SIG-M5 (cell line): ENCODE measurements around the gene FAM117B.
"Not testable (repeated sequence)": the region's sequence is repeated elsewhere in the genome, so short reads cannot be mapped to it uniquely, and the experiment has no call there.

Experiments
- DNase-seq: peaks from one replicate; lab custom pipeline; 2025; lab: John Stamatoyannopoulos, UW

FAM117B gene

GRCh38 chr2:202638721-202639120 is 4.0 kb downstream of the FAM117B start:
- DNase-seq = no peak

GRCh38 chr2:202639231-202639630 is 4.5 kb downstream of the FAM117B start:
- no peak for DNase-seq

DNA sequence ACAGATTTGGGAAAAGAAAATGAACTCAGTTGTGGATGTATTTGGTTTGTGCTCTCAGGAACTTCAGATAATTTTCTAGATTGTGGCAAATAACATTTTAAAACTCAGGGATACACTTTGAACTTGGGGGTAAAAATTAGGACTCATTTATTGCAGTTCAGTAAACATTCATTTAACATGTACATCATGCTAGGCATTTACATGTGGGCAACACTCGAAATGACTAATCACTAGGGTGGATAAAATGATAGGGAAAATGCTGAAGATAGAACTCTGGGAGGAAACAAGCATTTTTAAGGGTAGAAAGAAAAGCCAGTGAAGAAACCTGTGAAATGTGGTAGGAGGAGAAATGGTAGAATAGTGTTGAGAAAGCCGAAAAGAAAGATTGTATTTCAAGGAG is 7.8 kb downstream of the FAM117B start:
- no peak for DNase-seq

DNA sequence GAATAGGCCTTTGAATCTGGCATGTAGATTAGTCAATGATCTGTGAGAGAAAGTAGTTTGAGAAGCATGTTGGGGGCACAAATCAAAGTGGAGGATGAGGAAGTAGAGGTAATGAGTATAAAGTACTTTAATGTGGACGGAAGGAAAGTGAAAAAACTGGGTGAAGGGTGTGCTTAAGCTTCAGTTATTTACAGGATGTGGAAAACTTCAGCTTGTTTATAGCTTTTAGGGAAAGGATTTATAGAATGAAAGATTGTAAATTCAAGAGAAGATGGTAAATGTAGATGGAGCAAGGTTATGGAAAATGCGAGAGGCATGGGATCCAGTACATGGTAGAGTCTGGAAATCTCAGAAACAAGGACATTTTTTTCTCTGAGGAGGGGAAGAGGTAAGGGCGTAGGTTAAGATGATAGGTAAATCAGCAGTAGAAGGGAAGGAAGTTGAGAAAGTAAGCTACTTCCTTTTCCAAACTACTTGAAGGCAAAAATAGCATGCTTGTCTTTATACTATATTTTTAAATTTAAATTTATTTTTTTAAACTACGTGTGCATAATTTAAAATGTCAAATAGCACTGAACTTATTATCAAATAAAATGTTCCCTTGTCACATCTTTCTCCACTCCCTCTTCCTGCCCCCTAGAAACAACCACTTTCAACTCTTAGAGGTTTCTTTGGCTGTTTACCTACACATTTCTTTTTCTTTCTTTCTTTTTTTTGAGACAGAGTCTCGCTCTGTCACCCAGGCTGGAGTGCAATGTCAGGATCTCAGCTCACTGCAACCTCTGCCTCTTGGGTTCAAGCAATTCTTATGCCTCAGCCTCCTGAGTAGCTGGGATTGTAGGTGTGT is 8.5 kb downstream of the FAM117B start:
- DNase-seq = no peak

DNA sequence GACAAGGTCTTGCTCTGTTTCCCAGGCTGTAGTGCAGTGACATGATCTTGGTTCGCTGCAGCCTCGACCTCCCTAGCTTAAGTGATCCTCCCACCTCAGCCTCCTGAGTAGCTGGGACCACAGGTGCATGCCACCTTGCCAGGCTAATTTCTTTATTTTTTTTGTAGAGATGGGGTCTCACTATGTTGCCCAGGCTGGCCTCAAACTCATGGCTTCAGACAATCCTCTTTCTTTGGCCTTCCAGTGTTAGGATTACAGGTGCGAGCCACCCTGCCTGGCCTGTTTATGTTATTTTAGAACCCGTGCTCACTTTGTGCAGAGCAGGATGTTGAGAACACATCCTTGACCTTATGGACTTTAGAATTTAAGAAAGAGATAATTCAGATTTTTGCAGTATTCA is 17.4 kb downstream of the FAM117B start:
- DNase-seq = no peak

GRCh38 chr2:202653890-202654289 is 19.1 kb downstream of the FAM117B start:
- DNase-seq = no peak

DNA sequence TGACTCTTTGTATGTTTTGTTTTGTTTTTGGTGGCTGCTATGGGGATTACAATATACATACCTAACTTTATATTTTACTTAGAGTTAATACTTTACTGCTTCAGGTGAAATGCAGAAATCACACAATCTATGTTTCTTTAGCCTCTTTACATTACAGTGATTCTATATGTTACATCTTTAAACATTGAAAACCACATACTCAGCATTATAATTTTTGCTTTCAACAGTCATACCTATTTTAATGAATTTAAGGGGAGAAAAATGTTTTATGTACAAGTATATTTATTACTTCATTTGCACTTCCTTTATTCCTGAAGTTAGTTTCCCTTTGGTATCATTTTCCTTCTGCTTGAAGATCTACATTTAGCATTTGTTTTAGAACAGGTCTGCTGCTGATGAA is 23.1 kb downstream of the FAM117B start:
- DNase-seq = no peak

- DNase-seq = no peak
These were observed 26.0 kb downstream of the FAM117B start for GRCh38 chr2:202660796-202661195.

DNA sequence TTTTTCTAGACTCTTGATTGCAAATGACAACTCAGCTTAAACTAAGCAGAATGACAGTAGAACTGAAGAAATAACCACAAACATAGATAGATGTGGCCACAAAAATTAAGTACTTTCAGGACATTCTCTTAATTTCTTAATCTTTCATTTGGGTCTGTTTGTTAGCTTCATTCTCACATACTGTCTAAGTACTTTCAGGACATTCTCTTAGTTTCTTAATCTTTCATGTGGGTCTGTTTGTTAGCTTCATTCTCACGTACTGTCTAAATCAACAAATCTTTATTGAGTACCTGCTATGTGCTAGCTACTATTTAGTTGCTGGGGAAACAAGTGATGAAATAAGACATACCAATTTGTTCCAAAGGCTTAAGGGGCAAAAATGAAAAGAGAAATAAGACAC is 35.1 kb downstream of the FAM117B start:
- DNase-seq = no peak

- no peak for DNase-seq
These were observed 36.7 kb downstream of the FAM117B start for GRCh38 chr2:202671317-202672035.

DNA sequence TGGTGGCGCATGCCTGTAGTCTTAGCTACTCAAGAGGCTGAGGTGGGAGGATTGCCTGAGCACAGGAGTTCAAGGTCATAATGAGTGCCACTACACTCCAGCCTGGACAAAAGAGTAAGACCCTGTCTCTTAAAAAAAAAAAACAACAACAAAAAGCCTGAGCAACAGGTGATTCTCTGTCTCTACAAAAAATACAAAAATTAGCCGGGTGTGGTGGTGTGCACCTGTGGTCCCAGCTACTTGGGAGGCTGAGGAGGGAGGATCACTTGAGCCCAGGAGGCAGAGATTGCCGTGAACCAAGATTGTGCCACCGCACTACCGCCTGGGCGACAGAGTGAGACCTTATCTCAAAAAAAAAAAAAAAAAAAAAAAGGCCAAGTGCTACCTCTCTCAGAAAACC is 40.3 kb downstream of the FAM117B start:
- DNase-seq = not testable (repeated sequence)

- DNase-seq = no peak
These were observed 45.2 kb downstream of the FAM117B start for GRCh38 chr2:202679980-202680379.

DNA sequence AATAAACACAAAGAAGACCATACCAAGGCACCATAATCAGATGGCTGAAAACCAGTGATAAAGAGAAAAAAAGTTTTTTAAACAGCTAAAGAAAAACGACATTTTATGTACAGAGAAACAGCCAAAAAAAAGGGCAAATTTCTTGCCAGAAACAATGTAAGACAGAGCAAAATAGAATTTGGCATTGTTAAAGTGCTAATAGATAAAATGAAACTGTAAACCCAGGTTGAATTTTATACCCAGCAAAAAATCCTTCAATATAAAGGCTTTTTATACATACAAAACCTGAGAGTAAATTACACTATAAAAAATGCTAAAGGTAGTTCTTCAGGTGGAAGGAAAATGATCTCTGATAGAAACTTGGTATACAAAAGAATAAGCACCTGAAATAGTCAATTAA is 45.7 kb downstream of the FAM117B start:
- DNase-seq = no peak

GRCh38 chr2:202681688-202682205 is 47.0 kb downstream of the FAM117B start:
- no peak for DNase-seq

DNA sequence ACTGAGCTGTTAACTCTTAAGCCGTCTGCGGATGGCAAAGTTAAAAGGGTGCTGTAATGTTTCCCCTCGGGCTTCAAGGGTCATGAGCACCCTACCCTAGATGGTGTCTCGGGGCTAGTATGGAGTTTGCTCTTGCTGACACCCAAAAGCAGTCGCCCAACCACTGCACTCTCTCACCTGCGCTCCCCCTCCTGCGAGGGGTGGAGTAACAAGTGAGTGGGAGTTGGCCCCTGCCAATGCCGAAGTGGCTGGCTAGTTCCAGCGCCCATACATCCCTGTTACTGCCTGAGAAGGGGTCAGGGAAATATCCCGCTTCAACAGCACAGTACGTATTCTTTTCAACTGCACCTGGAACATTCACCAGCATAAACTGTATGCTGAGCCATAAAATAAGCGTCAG is 47.5 kb downstream of the FAM117B start:
- DNase-seq = no peak

- DNase-seq = no peak
These were observed 52.5 kb downstream of the FAM117B start for GRCh38 chr2:202687276-202687675.

DNA sequence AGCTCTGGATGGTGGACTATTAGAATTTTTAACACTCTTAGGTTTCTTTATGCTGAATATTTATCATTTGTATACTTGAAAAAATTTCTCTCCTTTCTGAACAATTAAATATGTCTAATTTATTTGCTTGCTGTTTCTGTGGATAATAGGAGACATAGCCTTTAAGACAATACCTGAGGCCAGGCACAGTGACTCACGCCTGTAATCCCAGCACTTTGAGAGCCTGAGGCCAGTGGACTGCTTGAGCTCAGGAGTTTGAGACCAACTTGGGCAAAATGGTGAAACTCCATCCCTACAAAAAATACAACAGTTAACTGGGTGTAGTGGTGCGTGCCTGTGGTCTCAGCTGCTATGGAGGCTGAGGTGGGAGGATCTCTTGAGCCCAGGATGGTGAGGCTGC is 54.7 kb downstream of the FAM117B start:
- DNase-seq = no peak

DNA sequence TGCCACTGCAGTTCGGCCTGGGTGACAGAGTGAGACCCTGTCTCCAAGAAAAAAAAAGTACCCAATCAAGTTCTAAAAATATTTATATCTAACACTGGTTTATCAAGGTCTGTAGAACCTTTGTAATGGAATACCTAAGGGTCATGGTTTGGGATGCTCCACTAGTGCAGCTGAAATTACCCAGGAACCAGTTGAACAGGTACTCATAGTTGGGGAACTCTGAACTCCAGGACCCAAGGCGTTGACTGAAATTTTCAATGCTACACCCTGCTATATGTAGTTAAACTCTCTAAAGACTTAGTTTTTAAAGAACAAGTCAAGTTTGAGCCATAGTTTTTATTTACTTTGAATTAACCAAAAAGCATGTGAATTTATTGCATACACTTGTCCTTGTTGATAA is 55.1 kb downstream of the FAM117B start:
- DNase-seq = no peak

DNA sequence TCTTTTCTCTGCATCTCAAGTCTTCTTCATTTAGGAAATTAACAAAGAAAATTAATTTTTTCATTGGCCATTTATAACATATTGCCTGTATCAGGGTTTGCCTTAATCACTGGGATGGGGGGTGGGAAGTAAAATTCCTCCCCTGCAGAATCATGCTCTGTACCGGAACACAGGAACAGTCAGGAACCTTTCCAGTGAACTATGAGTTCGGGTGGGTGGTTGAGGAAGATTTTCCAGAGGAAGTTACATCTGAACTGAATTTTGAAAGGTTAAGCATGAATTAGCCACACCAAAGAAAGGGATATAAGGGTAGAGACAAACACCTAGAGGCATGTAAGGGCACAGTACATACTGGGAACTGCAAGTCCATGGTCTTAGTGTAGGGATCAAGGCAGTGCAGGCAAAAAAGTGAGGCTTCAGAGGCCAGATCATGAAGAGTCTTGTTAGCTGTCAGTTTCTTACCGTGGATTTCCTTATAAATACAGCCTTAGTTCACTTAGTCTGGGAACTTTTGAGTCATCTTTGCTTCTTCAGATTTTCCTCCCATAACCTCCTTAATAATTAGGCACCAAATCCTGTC is 55.6 kb downstream of the FAM117B start:
- no peak for DNase-seq

GRCh38 chr2:202693503-202693902 is 58.7 kb downstream of the FAM117B start:
- DNase-seq = no peak

- DNase-seq = no peak
These were observed 60.4 kb downstream of the FAM117B start for GRCh38 chr2:202695166-202695565.

DNA sequence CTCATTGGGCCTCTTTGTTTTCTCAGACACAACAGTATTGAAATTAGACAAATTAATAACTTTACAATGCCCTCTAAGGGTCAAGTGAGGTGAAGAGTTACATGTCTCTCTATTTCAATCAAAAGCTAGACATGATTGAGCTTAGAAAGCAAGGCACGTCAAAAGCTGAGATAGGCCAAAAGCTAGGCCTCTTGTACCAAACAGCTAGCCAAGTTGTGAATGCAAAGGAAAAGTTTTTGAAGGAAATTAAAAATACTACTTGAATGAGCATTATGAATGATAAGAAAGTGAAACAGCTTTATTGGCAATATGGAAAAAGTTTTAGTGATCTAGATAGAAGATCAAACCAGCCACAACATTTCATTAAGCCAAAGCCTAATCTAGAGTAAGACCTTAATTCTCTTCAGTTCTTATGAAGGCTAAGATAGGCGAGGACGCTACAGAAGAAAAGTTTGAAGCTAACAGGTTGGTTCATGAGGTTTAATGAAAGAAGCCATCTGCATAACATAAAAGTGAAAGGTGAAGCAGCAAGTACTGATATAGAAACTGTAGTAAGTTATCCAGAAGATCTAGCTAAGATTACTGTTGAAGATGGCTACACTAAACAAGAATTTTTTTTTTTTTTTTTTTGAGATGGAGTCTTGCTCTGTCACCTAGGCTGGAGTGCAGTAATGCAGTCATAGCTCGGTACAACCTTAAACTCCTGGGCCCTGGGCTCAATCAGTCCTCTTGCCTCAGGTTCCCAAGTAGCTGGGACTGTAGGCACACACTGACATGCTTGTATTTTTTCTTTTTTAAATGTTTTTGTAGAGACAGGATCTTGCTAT is 65.5 kb downstream of the FAM117B start:
- no peak for DNase-seq
